Calu3 (cell line): Measurements from ENCODE around the gene MYBPH. TPM values are rescaled to one million over a fixed set of nuclear protein-coding genes. Genes with fewer than 3 reads are reported as not detected.

Experiments
- BruUV-seq: library from RNA; stranded (reverse); fragments of 400-500 nt; replicated peaks from 2 replicates; lab custom pipeline; 2021; lab: Mats Ljungman, UMichigan
- CTCF ChIA-PET: fragments of 300-600 bp; sonication (Branson Sonifier 250); formaldehyde crosslinking; loops from one replicate; lab custom pipeline; 2022; ENCODE audit warnings: antibody characterized with exemption; lab: Charles Lee
- DNase-seq: peaks from one replicate; pipeline ENCODE4 v3.0.0; 2022
- H3K27ac Mint-ChIP-seq: one replicate; pipeline ENCODE4 v1.8.0; 2022; ENCODE audit warnings: mixed read lengths; ENCODE audit not compliant: unreplicated experiment
- H3K27me3 Mint-ChIP-seq: one replicate; pipeline ENCODE4 v1.8.0; 2022; ENCODE audit warnings: mixed read lengths; ENCODE audit not compliant: unreplicated experiment
- H3K36me3 Mint-ChIP-seq: one replicate; pipeline ENCODE4 v1.8.0; 2022; ENCODE audit warnings: mild to moderate bottlenecking, moderate library complexity, mixed read lengths; ENCODE audit not compliant: insufficient read depth, unreplicated experiment
- H3K4me1 Mint-ChIP-seq: one replicate; pipeline ENCODE4 v1.8.0; 2022; ENCODE audit warnings: mild to moderate bottlenecking, low read depth, mixed read lengths; ENCODE audit not compliant: unreplicated experiment
- H3K4me3 Mint-ChIP-seq: one replicate; pipeline ENCODE4 v1.8.0; 2022; ENCODE audit warnings: mild to moderate bottlenecking, low read depth, moderate library complexity, mixed read lengths; ENCODE audit not compliant: unreplicated experiment
- H3K9me3 Mint-ChIP-seq: one replicate; pipeline ENCODE4 v1.8.0; 2022; ENCODE audit warnings: low read depth, mixed read lengths; ENCODE audit not compliant: unreplicated experiment
- CTCF ChIP-seq: fragments of 200-600 bp; IDR thresholded peaks from one replicate; pipeline ENCODE4 v1.8.0; 2022; ENCODE audit warnings: antibody characterized with exemption; ENCODE audit not compliant: unreplicated experiment
- intact Hi-C: fragments of 100-400 bp; cut with micrococcal nuclease; formaldehyde crosslinking; loops from one replicate; pipeline ENCODE4 v1.10.0; 2022; ENCODE audit not compliant: unreplicated experiment
- total RNA-seq: library from RNA; stranded (reverse); gene quantifications from 2 replicates; pipeline ENCODE4 v1.2.3, GENCODE V29; 2022

Gene MYBPH
- total RNA-seq, 1 experiment from 2014 or later, result not detected

GRCh38 chr1:203184467-203184866 is 8.8 kb upstream of the MYBPH start:
- no TSS peak for BruUV-seq
- no peaks in the 10 kb centered on the region for H3K4me1 Mint-ChIP-seq
- H3K27me3 Mint-ChIP-seq, result peaks cover 96% of the 10 kb centered on the region
- CTCF ChIA-PET, result interaction anchor here (1.1 kb wide), 1 partner anchor 86 kb away, joined by 3 read pairs; no protein-coding TSS in a partner anchor
- H3K27ac Mint-ChIP-seq, result no peak overlapping the region
- intact Hi-C loops, result no loop called here
- H3K4me3 Mint-ChIP-seq, result no peak overlapping the region
- no peak for DNase-seq
- TF ChIP-seq CTCF, result no peak
- no peaks in the 10 kb centered on the region for H3K36me3 Mint-ChIP-seq
- no peaks in the 10 kb centered on the region for H3K9me3 Mint-ChIP-seq

DNA sequence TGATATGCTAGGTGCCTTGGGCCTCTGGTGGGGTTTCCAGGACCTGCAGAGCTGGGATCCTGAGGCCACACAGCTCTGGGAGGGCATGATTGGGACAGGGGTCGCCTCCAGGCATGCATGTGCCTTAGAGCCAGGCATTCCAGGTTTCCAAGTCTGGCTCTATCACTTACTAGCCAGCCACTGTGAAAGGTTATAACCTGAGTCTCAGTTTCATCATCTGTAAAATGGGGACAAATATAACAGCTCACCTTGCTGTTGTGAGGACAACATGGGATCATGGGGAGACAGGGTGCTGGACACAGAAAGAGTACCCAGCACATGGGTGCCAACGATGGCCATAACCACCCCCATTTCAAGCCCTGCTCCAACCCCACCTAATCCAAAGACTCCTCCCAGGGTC is 8.2 kb upstream of the MYBPH start:
- TF ChIP-seq CTCF, result no peak
- Mint-ChIP-seq H3K27ac (no peak overlapping the region), H3K4me1 (no peaks in the 10 kb centered on the region), H3K27me3 (peaks cover 96% of the 10 kb centered on the region), H3K36me3 (no peaks in the 10 kb centered on the region), H3K4me3 (no peak overlapping the region), H3K9me3 (no peaks in the 10 kb centered on the region)
- DNase-seq, result no peak
- CTCF ChIA-PET, result interaction anchor here (1.1 kb wide), 1 partner anchor 56 kb away, joined by 4 read pairs; the partner anchor contains the start of gene ADORA1
- BruUV-seq, result no TSS peak
- intact Hi-C loops, result no loop called here

DNA sequence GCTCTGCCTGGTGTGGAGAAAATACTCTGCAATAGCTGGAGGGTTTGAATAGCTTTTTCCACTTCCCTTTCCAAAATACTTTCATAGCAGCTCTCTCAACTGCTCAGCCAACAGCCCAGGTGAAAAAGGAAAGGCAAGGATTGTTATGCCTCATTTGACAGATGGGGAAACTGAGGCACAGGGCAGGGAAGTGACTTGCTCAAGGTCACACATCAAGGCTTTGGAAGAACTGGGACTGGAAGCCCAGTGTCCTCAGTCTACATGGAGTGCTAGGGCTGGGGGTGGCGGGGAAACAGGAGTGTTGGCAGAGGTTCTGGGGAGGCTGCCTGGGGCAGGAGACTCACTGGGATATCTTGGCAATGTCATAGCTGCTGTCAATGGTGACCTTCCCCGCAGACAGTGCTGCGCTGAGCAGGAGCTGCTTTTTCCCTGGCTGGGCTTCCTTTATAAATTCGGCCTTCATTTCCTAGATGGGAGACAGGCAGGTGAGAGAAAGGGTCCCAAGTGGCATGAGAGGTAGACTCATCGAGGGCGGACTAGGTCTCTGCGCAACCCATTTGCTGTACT is 6.8 kb upstream of the MYBPH start:
- Mint-ChIP-seq H3K27me3 (peaks cover 96% of the 10 kb centered on the region), H3K27ac (no peak overlapping the region), H3K4me3 (no peak overlapping the region), H3K4me1 (no peaks in the 10 kb centered on the region), H3K9me3 (no peaks in the 10 kb centered on the region), H3K36me3 (no peaks in the 10 kb centered on the region)
- no TSS peak for BruUV-seq
- CTCF ChIA-PET, result interaction anchor here (1.0 to 1.4 kb wide), 2 partner anchors 10 to 34 kb away, joined by 4 read pairs; no protein-coding TSS in a partner anchor
- TF ChIP-seq CTCF, result no peak
- no peak for DNase-seq
- intact Hi-C loops, result no loop called here

DNA sequence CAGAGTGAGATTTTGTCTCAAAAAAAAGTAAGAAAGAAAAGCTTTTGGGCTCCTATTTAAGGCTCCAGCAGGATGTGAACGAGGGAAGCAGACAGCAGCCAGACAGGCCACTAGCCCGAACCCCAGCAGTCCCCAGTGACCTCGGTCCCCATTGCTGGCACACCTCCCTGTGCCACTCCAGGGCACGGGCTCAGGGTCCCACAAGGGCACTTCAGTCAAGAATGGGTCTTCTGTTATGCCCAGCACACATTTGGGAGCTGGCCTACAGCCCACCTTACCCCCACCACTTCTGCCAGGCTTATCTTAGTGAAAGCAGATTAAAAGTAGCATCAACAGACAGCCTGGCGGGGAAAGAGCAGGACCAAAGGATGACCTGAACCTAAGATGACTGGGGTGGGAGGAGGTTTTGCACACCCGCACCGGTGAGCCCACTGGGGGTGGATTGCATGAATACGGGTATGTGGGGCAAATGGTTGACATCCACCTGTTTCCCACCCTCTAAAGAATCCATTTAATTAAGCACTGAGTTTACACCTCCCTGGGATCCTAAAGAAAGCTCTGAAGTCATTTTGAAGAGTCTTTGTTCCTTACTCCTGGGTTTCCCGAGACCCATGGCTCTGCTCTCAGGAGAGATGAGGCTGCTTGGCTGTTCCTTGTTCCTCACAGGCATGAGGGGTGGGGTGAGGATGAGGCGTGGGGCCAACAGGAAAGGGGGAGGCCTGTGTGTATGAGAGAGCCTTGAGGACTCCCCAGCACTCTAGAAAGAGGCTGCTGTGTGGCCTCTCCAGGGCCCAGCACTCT is 6.2 kb upstream of the MYBPH start:
- DNase-seq, result no peak
- intact Hi-C loops, result no loop called here
- H3K4me3 Mint-ChIP-seq, result no peak overlapping the region
- BruUV-seq, result no TSS peak
- H3K9me3 Mint-ChIP-seq, result no peaks in the 10 kb centered on the region
- H3K4me1 Mint-ChIP-seq, result no peaks in the 10 kb centered on the region
- no peaks in the 10 kb centered on the region for H3K36me3 Mint-ChIP-seq
- no peak overlapping the region for H3K27ac Mint-ChIP-seq
- CTCF ChIA-PET, result interaction anchor here (1.0 to 1.5 kb wide), 3 partner anchors 10 to 64 kb away, joined by 4 read pairs; no protein-coding TSS in a partner anchor
- TF ChIP-seq CTCF, result no peak
- H3K27me3 Mint-ChIP-seq, result peaks cover 96% of the 10 kb centered on the region
